Nephron progenitor cell (in vitro differentiated cells): ENCODE results near the gene HSPBP1.

ENCODE experiments used
- DNase-seq: peaks from one replicate; pipeline ENCODE4 v3.0.0; 2021
- H3K27ac Mint-ChIP-seq: 2 replicates; pipeline ENCODE4 v1.8.0; 2021; ENCODE audit warnings: mild to moderate bottlenecking, moderate library complexity, mixed read lengths
- H3K27me3 Mint-ChIP-seq: 2 replicates; pipeline ENCODE4 v1.8.0; 2021; ENCODE audit warnings: mild to moderate bottlenecking, low read depth, mixed read lengths; ENCODE audit not compliant: poor library complexity
- H3K36me3 Mint-ChIP-seq: 2 replicates; pipeline ENCODE4 v1.8.0; 2021; ENCODE audit warnings: low read depth, mixed read lengths
- H3K4me1 Mint-ChIP-seq: 2 replicates; pipeline ENCODE4 v1.8.0; 2021; ENCODE audit warnings: mixed read lengths
- H3K4me3 Mint-ChIP-seq: 2 replicates; pipeline ENCODE4 v1.8.0; 2021; ENCODE audit warnings: mild to moderate bottlenecking, moderate library complexity, mixed read lengths
- H3K9me3 Mint-ChIP-seq: 2 replicates; pipeline ENCODE4 v1.8.0; 2021; ENCODE audit warnings: mild to moderate bottlenecking, moderate library complexity, mixed read lengths
- CTCF ChIP-seq: fragments of 200-600 bp; sonication (generic); IDR thresholded peaks from 2 replicates; pipeline ENCODE4 v1.5.0; 2021; ENCODE audit warnings: antibody characterized with exemption

HSPBP1 gene

DNA sequence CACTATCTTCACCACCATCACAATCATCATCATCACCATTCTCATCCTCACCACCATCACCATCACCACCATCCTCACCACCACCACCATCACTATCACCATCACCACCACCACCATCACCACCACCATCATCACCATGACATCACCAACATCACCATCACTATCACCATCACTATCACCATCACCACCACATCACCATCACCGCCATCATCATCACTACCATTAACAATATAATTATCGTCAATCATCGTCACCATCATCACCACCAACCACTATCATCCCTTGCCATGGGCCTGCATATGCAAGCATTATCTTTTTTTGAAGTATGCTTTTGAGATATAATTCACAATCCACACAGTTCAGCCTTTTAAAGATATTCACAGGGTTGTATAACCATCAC is 13.5 kb downstream of the HSPBP1 start:
- no peak for TF ChIP-seq CTCF
- H3K9me3 Mint-ChIP-seq = peaks cover 17% of the 10 kb centered on the region
- H3K4me1 Mint-ChIP-seq = no peaks in the 10 kb centered on the region
- peaks cover 55% of the 10 kb centered on the region for H3K36me3 Mint-ChIP-seq
- DNase-seq = no peak
- H3K4me3 Mint-ChIP-seq = no peak overlapping the region
- H3K27ac Mint-ChIP-seq = no peak overlapping the region
- H3K27me3 Mint-ChIP-seq = peaks cover 8% of the 10 kb centered on the region

GRCh38 chr19:55265723-55266386 is 14.1 kb downstream of the HSPBP1 start:
- no peak overlapping the region for H3K4me3 Mint-ChIP-seq
- peaks cover 17% of the 10 kb centered on the region for H3K9me3 Mint-ChIP-seq
- TF ChIP-seq CTCF = no peak

GRCh38 chr19:55265173-55265572 is 14.7 kb downstream of the HSPBP1 start:
- no peak for DNase-seq
- Mint-ChIP-seq H3K4me1 (peaks cover 4% of the 10 kb centered on the region), H3K36me3 (peaks cover 49% of the 10 kb centered on the region), H3K27me3 (peaks cover 8% of the 10 kb centered on the region), H3K4me3 (no peak overlapping the region), H3K9me3 (peaks cover 17% of the 10 kb centered on the region), H3K27ac (no peak overlapping the region)
- no peak for TF ChIP-seq CTCF

More at GRCh38 chr19:55265723-55266386, 14.1 kb downstream of the HSPBP1 start:
- H3K27ac Mint-ChIP-seq = no peak overlapping the region
- H3K36me3 Mint-ChIP-seq = peaks cover 54% of the 10 kb centered on the region
- DNase-seq = no peak
- H3K27me3 Mint-ChIP-seq = peaks cover 8% of the 10 kb centered on the region
- H3K4me1 Mint-ChIP-seq = no peaks in the 10 kb centered on the region

GRCh38 chr19:55264531-55264930 is 15.4 kb downstream of the HSPBP1 start:
- Mint-ChIP-seq H3K27me3 (peaks cover 8% of the 10 kb centered on the region), H3K4me1 (peaks cover 8% of the 10 kb centered on the region), H3K4me3 (no peak overlapping the region), H3K9me3 (peaks cover 17% of the 10 kb centered on the region), H3K27ac (no peak overlapping the region), H3K36me3 (peaks cover 45% of the 10 kb centered on the region)
- no peak for DNase-seq
- TF ChIP-seq CTCF = no peak

DNA sequence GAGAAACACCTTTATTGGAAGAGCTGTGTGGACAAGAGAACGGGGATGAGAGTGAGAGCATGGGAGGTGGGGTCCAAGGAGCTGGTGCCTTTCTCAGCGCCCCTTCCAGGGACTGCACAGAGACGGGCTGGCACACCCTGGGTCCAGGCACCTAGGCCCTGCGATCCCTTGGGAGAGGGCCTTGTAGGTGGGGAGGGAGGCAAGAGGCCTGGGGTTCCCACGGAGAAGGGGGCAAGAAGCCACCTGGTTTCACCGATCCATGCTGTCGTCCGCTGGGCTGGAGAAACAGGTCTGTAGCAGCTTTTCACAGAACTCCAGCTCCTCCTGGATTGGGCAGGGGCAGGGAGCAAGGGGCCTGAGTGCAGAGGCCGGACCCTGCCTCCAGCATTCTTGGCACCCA is 17.6 kb downstream of the HSPBP1 start:
- Mint-ChIP-seq H3K36me3 (peaks cover 26% of the 10 kb centered on the region), H3K27ac (peak overlapping the region; percentile 95), H3K9me3 (peaks cover 13% of the 10 kb centered on the region), H3K27me3 (peaks cover 4% of the 10 kb centered on the region), H3K4me1 (peaks cover 16% of the 10 kb centered on the region), H3K4me3 (no peak overlapping the region)
- DNase-seq = no peak
- TF ChIP-seq CTCF = no peak

GRCh38 chr19:55261671-55262126 is 18.2 kb downstream of the HSPBP1 start:
- Mint-ChIP-seq H3K27ac (peak overlapping the region; percentile 29), H3K4me3 (no peak overlapping the region)
- DNase-seq = no peak

More at GRCh38 chr19:55261671-55262126, 18.2 kb downstream of the HSPBP1 start:
- H3K27me3 Mint-ChIP-seq = peaks cover 3% of the 10 kb centered on the region
- TF ChIP-seq CTCF = no peak
- H3K36me3 Mint-ChIP-seq = peaks cover 22% of the 10 kb centered on the region
- H3K4me1 Mint-ChIP-seq = peaks cover 22% of the 10 kb centered on the region
- H3K9me3 Mint-ChIP-seq = peaks cover 6% of the 10 kb centered on the region
